HL-60/S4 treated with retinoic acid at 250 ng/mL for 4 days and 3 days (cell line): ENCODE results near the gene MAPK13.
"Not testable (repeated sequence)": the region's sequence is repeated elsewhere in the genome, so short reads cannot be mapped to it uniquely, and the experiment has no call there.

ENCODE experiments used
- in situ Hi-C: fragments of 300-500 bp; cut with MboI; formaldehyde crosslinking; loops from 2 replicates; pipeline ENCODE4 v1.7.0; 2022; ENCODE audit warnings: low sequenced_read_pairs

MAPK13 gene

GRCh38 chr6:36129941-36130666 lies at the start of gene MAPK13:
Gene MAPK13, plus strand, starts transcription at chr6:36130513. Its CDS starts 70 bp downstream, at chr6:36130583.
- in situ Hi-C loops: no loop called here

GRCh38 chr6:36082318-36082717 lies 48.0 kb upstream of the MAPK13 start:
- in situ Hi-C loops: no loop called here

- in situ Hi-C loops: no loop called here
Measured at GRCh38 chr6:36083446-36083845, 46.9 kb upstream of the MAPK13 start.

GRCh38 chr6:36088204-36088603 lies 42.1 kb upstream of the MAPK13 start:
- in situ Hi-C loops: not testable (repeated sequence)

- in situ Hi-C loops: no loop called here
Measured at GRCh38 chr6:36089048-36089447, 41.3 kb upstream of the MAPK13 start.

- in situ Hi-C loops: no loop called here
Measured at GRCh38 chr6:36094238-36094637, 36.1 kb upstream of the MAPK13 start.

- in situ Hi-C loops: no loop called here
Measured at GRCh38 chr6:36094753-36095496, 35.4 kb upstream of the MAPK13 start.

- in situ Hi-C loops: no loop called here
Measured at GRCh38 chr6:36095497-36096391, 34.6 kb upstream of the MAPK13 start.

GRCh38 chr6:36098253-36098919 lies 31.9 kb upstream of the MAPK13 start:
- in situ Hi-C loops: no loop called here

GRCh38 chr6:36098920-36099647 lies 31.2 kb upstream of the MAPK13 start:
- in situ Hi-C loops: no loop called here

- in situ Hi-C loops: no loop called here
Measured at GRCh38 chr6:36099869-36100483, 30.3 kb upstream of the MAPK13 start.

GRCh38 chr6:36101691-36102090 lies 28.6 kb upstream of the MAPK13 start:
- in situ Hi-C loops: no loop called here

- in situ Hi-C loops: no loop called here
Measured at GRCh38 chr6:36102853-36103252, 27.5 kb upstream of the MAPK13 start.

- in situ Hi-C loops: no loop called here
Measured at GRCh38 chr6:36104836-36105235, 25.5 kb upstream of the MAPK13 start.

GRCh38 chr6:36109092-36109491 lies 21.2 kb upstream of the MAPK13 start:
- in situ Hi-C loops: no loop called here

GRCh38 chr6:36110050-36110449 lies 20.3 kb upstream of the MAPK13 start:
- in situ Hi-C loops: no loop called here

GRCh38 chr6:36110863-36111262 lies 19.4 kb upstream of the MAPK13 start:
- in situ Hi-C loops: no loop called here

- in situ Hi-C loops: no loop called here
Measured at GRCh38 chr6:36111526-36111925, 18.8 kb upstream of the MAPK13 start.

- in situ Hi-C loops: no loop called here
Measured at GRCh38 chr6:36113049-36113448, 17.3 kb upstream of the MAPK13 start.

- in situ Hi-C loops: no loop called here
Measured at GRCh38 chr6:36113703-36114102, 16.6 kb upstream of the MAPK13 start.
